ENCODE results near the gene MIP.
"Not testable (repeated sequence)": the region's sequence is repeated elsewhere in the genome, so short reads cannot be mapped to it uniquely, and the experiment has no call there.

Gene MIP

DNA sequence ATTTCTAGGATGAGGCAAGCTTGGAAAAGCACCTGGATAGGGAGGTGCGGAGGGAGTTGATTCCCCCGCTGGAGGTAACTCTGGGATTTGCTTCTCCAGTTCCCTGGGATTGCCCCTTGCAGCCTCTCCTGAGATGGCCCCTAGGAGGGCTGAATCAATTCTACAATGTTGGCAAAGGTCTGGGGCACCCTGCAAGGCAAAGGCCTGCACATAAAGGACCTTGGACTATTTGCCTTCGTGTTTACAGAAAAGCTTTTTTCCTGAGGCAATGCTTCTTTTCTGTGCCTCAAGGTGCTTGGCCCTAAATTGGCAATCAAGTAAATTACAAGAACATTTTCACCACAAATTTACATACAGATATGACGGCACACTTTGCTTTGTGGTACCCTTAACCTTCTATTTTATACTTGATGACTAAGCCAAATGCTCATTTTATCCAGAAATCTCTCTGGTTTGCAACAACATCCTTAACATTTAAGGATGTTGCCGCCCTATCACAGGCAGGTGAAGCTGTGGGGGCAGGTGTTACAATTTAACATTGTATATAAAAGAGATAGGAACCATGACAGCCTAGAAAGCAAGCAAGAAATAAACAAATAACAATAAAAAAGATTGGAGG, 45.5 kb downstream of the MIP start:
- DNase-seq (ENCODE audit: low spot score), result no peak

DNA sequence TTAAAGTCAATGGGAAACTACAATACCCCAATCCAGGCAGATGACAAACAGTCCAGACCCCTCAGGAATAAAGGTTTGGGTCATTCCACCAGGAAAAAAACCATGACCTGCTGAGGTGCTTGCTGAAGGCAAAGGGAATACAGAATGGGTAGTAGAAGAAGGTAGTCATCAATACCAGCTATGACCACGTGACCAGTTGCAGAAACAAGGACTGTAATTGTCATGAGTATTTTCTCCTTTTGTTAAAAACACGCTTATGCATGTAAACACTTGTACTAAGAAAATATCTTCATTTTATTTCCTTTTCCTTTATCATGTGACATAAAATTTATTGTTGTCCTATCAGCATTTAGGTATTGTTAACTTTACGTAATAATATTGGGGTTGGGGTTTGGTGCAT, 50.2 kb downstream of the MIP start:
- not testable (repeated sequence) for DNase-seq (ENCODE audit: low spot score)

DNA sequence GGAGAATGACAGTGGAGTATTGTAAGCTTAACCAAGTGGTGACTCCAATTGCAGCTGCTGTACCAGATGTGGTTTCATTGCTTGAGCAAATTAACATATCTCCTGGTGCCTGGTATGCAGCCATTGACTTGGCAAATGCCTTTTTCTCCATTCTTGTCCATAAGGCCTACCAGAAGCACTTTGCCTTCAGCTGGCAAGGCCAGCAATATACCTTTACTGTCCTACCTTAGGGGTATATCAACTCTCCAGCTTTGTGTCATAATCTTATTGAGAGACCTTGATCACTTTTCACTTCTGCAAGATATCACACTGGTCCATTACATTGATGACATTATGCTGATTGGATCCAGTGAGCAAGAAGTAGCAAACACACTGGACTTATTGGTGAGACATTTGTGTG, 52.8 kb downstream of the MIP start:
- not testable (repeated sequence) for DNase-seq (ENCODE audit: low spot score)

DNA sequence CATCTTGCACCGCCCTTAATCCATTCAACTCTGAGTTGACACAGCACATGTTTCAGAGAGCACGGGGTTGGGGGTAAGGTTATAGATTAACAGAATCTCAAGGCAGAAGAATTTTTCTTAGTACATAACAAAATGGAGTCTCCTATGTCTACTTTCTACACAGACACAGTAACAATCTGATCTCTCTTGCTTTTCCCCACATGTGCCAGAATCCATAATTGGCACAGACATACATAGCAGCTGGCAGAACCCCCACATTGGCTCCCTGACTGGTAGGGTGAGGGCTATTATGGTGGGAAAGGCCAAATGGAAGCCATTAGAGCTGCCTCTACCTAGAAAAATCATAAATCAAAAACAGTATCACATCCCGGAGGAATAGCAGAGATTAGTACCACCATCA, 53.3 kb downstream of the MIP start:
- not testable (repeated sequence) for DNase-seq (ENCODE audit: low spot score)

Measured in hepatic stellate cell (primary cell).